Endothelial cell of umbilical vein (primary cell): ENCODE measurements around the gene TMEM89. TPM values are rescaled to one million over a fixed set of nuclear protein-coding genes. Genes with fewer than 3 reads are reported as not detected.

Source experiments
- BruUV-seq: library from RNA; stranded (reverse); fragments of 400-500 nt; replicated peaks from 2 replicates; lab custom pipeline; 2021; lab: Mats Ljungman, UMichigan
- CTCF ChIA-PET: fragments of 300-600, 350-600 bp; sonication (Branson Sonifier 250); formaldehyde crosslinking; loops from one replicate; lab custom pipeline; 2021; ENCODE audit warnings: antibody characterized with exemption, inconsistent platforms; lab: Charles Lee
- POLR2A ChIA-PET: fragments of 300-600, 350-600 bp; sonication (Branson Sonifier 250); formaldehyde crosslinking; loops from one replicate; lab custom pipeline; 2021; ENCODE audit warnings: antibody characterized with exemption, inconsistent platforms; lab: Charles Lee
- DNase-seq: peaks from one replicate; pipeline ENCODE4 v3.0.0-alpha.2; 2011; ENCODE audit warnings: low read depth, low spot score
- FAIRE-seq: peaks from 2 replicates; lab custom pipeline; 2011; peaks lifted over from hg19 to GRCh38; lab: Jason Lieb, UNC
- H2AFZ ChIP-seq: 2 replicates; pipeline ENCODE4 v1.6.0; 2012; ENCODE audit warnings: low read depth, low read length, control low read depth, inconsistent platforms
- H3K27ac ChIP-seq: 2 replicates; pipeline ENCODE4 v1.5.1; 2011; ENCODE audit warnings: low read depth, mild to moderate bottlenecking, control low read depth, low read length, moderate library complexity; ENCODE audit not compliant: insufficient read depth
- H3K27me3 ChIP-seq, 2 experiments: 2 replicates each; pipeline versions ENCODE4 v1.6.0 to v1.6.1; 2011; ENCODE audit warnings: low read length in 2 of 2, mixed read lengths in 1 of 2; ENCODE audit not compliant: control insufficient read depth in 2 of 2, insufficient read depth in 2 of 2
- H3K36me3 ChIP-seq, 2 experiments: 2 replicates in 1 of 2; 3 replicates in 1 of 2; pipeline ENCODE4 v1.5.1; 2011; ENCODE audit warnings: low read length in 2 of 2, mild to moderate bottlenecking in 1 of 2, moderate library complexity in 1 of 2; ENCODE audit not compliant: control insufficient read depth in 2 of 2, insufficient read depth in 2 of 2; ENCODE audit errors: extremely low read depth in 1 of 2
- H3K4me1 ChIP-seq: 3 replicates; pipeline ENCODE4 v1.5.1; 2011; ENCODE audit warnings: mild to moderate bottlenecking, low read length; ENCODE audit not compliant: control insufficient read depth, insufficient read depth; ENCODE audit errors: extremely low read depth
- H3K4me2 ChIP-seq: 2 replicates; pipeline ENCODE4 v1.6.1; 2011; ENCODE audit warnings: low read length, control low read depth, mixed read lengths; ENCODE audit not compliant: insufficient read depth
- H3K4me3 ChIP-seq, 3 experiments: fragments of 200-600 bp in 1 of 3; sonication (generic), shearing (Covaris generic) in 1 of 3; replicated peaks in 1 of 3; 2 replicates each; pipeline ENCODE4 v1.5.1; 2011 to 2016; ENCODE audit warnings: control low read depth in 3 of 3, low read length in 3 of 3, mild to moderate bottlenecking in 2 of 3, inconsistent platforms in 1 of 3, low read depth in 1 of 3, moderate library complexity in 1 of 3; ENCODE audit not compliant: insufficient read depth in 1 of 3
- H3K79me2 ChIP-seq: 2 replicates; pipeline ENCODE4 v1.6.0; 2012; ENCODE audit warnings: low read length, inconsistent platforms; ENCODE audit not compliant: control insufficient read depth, insufficient read depth
- H3K9ac ChIP-seq: replicated peaks from 2 replicates; pipeline ENCODE3; 2011; ENCODE audit warnings: low read length, control low read depth; ENCODE audit not compliant: insufficient read depth; ENCODE audit errors: extremely low read depth
- H3K9me1 ChIP-seq: replicated peaks from 3 replicates; pipeline ENCODE4 v1.6.0; 2011; ENCODE audit warnings: mild to moderate bottlenecking, low read length; ENCODE audit not compliant: control insufficient read depth, insufficient read depth; ENCODE audit errors: extremely low read depth
- H3K9me3 ChIP-seq: replicated peaks from 2 replicates; pipeline ENCODE4 v1.5.1; 2012; ENCODE audit warnings: low read length, inconsistent platforms; ENCODE audit not compliant: control insufficient read depth, insufficient read depth
- H4K20me1 ChIP-seq: replicated peaks from 2 replicates; pipeline ENCODE3; 2011; ENCODE audit warnings: mild to moderate bottlenecking, low read length; ENCODE audit not compliant: control insufficient read depth, insufficient read depth; ENCODE audit errors: extremely low read depth
- CTCF ChIP-seq, 2 donors: IDR thresholded peaks; 1 replicate in 1 of 2; 2 replicates in 1 of 2; pipeline ENCODE4 v1.5.1; 2011; ENCODE audit warnings: low read length in 2 of 2, mild to moderate bottlenecking in 2 of 2, moderate library complexity in 2 of 2, control low read depth in 1 of 2, inconsistent platforms in 1 of 2, low read depth in 1 of 2; ENCODE audit not compliant: insufficient read depth in 1 of 2; ENCODE audit errors: extremely low read depth in 1 of 2
- FOS ChIP-seq: IDR thresholded peaks from 2 replicates; pipeline ENCODE4 v1.6.1; 2011; ENCODE audit warnings: mild to moderate bottlenecking, low read length, moderate library complexity, borderline replicate concordance; ENCODE audit not compliant: insufficient read depth
- GATA2 ChIP-seq: IDR thresholded peaks from 2 replicates; pipeline ENCODE4 v1.7.0; 2011; ENCODE audit warnings: low read depth, mild to moderate bottlenecking, moderate library complexity, mixed read lengths, low read length; ENCODE audit not compliant: insufficient read length, insufficient read depth
- MYC ChIP-seq: IDR thresholded peaks from one replicate; pipeline ENCODE4 v1.6.1; 2011; ENCODE audit warnings: mild to moderate bottlenecking, low read depth, low read length
- POLR2A ChIP-seq: IDR thresholded peaks from 2 replicates; pipeline ENCODE4 v1.6.1; 2012; ENCODE audit warnings: low read depth, mild to moderate bottlenecking, control low read depth, low read length
- POLR2AphosphoS5 ChIP-seq: IDR thresholded peaks from 2 replicates; pipeline ENCODE4 v1.6.1; 2012; ENCODE audit warnings: low read depth, mild to moderate bottlenecking, control low read depth, low read length, moderate library complexity; ENCODE audit not compliant: insufficient read depth
- dilution Hi-C: fragments of 300-500 bp; cut with MboI; formaldehyde crosslinking; loops from one replicate; pipeline ENCODE4 v1.15.0; 2019; ENCODE audit warnings: low sequenced_read_pairs; ENCODE audit not compliant: extremely low pct_ligation_motif_present
- intact Hi-C: fragments of 100-400 bp; cut with micrococcal nuclease; formaldehyde crosslinking; loops from one replicate; pipeline ENCODE4 v1.10.0; 2022
- polyA plus RNA-seq, 4 experiments: library from polyadenylated mRNA; depleted of rRNA in 3 of 4; stranded (reverse) in 3 of 4; unstranded in 1 of 4; fragments of >200 nt; gene quantifications; 2 replicates each; pipeline versions ENCODE4 v1.2.1 to v1.2.3, GENCODE V29; 2011 to 2012; ENCODE audit warnings: missing spikeins in 1 of 4
- total RNA-seq: library from RNA; stranded (reverse); gene quantifications from 2 replicates; pipeline ENCODE4 v1.2.3, GENCODE V29; 2021

TMEM89 gene
- total and polyA plus RNA-seq, 2 donors (not counting 3 experiments of a cell fraction or from before 2014, with no cell fraction given) = not detected

- intact Hi-C loops = no loop called here
- POLR2A ChIA-PET = no interaction called here
Measured at GRCh38 chr3:48637305-48637704, 15.7 kb upstream of the TMEM89 start.

More at GRCh38 chr3:48637305-48637704, 15.7 kb upstream of the TMEM89 start:
- H3K4me3 ChIP-seq = no peak overlapping the region
- peaks cover 0 to 7% of the 10 kb centered on the region in 2 experiments for H3K36me3 ChIP-seq
- no peak overlapping the region for H3K4me2 ChIP-seq
- no peaks in the 10 kb centered on the region for H3K9me1 ChIP-seq
- H3K27me3 ChIP-seq = no peaks in the 10 kb centered on the region
- DNase-seq (no peak), FAIRE-seq (no peak)
- BruUV-seq = no TSS peak
- no peak overlapping the region for H3K9ac ChIP-seq
- H3K27ac ChIP-seq = no peak overlapping the region
- no peaks in the 10 kb centered on the region for H3K79me2 ChIP-seq
- dilution Hi-C loops = no loop called here
- no peaks in the 10 kb centered on the region for H3K9me3 ChIP-seq
- H4K20me1 ChIP-seq = no peaks in the 10 kb centered on the region
- H3K4me1 ChIP-seq = peaks cover 17% of the 10 kb centered on the region
- CTCF ChIA-PET = interaction anchor here (0.8 to 4.5 kb wide), 2 partner anchors 18 to 443 kb away, joined by 3 to 32 read pairs; no protein-coding TSS in a partner anchor
- TF ChIP-seq CTCF (IDR thresholded peaks at IDR 0.05; ENCODE audit: extremely low read depth in 1 of 2, insufficient read depth in 1 of 2, low read depth in 1 of 2, low read length in 2 of 2) (no peak), MYC (no peak), POLR2AphosphoS5 (no peak), POLR2A (no peak), FOS (no peak), GATA2 (no peak)
- no peak overlapping the region for H2AFZ ChIP-seq
